Fibroblast of pulmonary artery (primary cell): ENCODE results near the gene NETO2.

ENCODE experiments used
- DNase-seq: peaks from one replicate; pipeline ENCODE4 v3.0.0-alpha.2; 2010; ENCODE audit warnings: low read depth
- H3K4me3 ChIP-seq: replicated peaks from 2 replicates; pipeline ENCODE4 v1.5.1; 2011; ENCODE audit warnings: low read depth, mild to moderate bottlenecking, control low read depth, low read length, moderate library complexity
- TF ChIP-seq, protein P1 (sequence below): IDR thresholded peaks from 2 replicates; pipeline ENCODE4 v1.5.1; 2011; ENCODE audit warnings: mild to moderate bottlenecking, control low read depth, low read length, inconsistent platforms; ENCODE audit errors: missing control alignments

NETO2 gene

DNA sequence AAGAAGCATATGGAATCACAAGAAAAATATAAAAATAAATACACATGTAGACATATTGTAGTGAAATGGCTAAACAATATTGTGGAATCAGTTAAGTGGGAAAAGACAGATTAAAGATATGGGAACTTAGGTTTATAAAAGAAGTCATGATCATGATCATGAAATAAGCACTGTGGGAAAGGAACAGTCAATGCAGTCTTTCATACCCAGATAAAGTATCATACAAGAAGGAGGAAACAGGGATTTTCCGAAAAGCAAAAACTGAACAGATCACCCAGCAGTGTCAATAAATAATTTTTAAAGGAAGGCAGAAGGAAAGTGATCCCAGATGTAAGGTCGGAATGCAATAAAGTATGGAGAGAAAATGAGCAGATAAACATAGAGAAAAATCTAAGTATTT lies 71.6 kb downstream of the NETO2 start:
- no peak overlapping the region for H3K4me3 ChIP-seq
- DNase-seq: no peak
- TF ChIP-seq, protein P1, sequence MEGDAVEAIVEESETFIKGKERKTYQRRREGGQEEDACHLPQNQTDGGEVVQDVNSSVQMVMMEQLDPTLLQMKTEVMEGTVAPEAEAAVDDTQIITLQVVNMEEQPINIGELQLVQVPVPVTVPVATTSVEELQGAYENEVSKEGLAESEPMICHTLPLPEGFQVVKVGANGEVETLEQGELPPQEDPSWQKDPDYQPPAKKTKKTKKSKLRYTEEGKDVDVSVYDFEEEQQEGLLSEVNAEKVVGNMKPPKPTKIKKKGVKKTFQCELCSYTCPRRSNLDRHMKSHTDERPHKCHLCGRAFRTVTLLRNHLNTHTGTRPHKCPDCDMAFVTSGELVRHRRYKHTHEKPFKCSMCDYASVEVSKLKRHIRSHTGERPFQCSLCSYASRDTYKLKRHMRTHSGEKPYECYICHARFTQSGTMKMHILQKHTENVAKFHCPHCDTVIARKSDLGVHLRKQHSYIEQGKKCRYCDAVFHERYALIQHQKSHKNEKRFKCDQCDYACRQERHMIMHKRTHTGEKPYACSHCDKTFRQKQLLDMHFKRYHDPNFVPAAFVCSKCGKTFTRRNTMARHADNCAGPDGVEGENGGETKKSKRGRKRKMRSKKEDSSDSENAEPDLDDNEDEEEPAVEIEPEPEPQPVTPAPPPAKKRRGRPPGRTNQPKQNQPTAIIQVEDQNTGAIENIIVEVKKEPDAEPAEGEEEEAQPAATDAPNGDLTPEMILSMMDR: no peak

DNA sequence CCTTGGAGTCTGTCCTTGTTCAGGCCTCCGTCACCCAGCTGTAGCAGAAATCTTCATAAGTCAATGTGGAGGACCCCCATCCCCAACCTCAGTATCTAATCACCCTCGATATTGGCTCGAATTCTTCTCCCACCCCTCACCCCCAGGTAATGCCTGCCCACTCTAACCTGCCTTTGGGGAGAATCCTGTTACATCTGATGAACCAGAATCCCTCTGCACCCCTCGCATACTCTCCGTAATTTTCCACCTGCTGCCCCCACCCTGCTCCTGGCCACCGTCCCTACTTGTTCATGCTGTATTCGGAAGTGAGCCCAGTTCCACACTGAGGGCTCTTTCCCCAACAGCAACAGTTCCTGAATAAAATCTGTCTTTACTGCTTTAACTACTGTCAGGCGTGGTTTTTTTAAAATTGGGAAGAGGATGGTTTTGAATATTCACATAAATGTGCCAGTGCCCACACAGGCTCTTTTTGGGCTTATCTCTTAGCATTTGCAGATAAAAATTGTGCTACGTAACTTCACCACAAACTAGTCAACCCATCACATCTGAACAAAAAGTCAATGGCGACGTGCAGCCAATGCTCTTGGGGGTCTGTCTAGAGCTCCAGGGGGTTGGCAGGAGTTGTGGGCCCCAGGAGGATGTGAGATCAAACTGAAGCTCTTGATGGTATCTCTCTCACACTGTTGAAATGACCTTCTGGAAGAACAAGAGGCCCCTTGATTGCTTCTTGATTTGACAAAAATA lies 73.7 kb downstream of the NETO2 start:
- no peak for DNase-seq
- TF ChIP-seq, protein P1: no peak
- H3K4me3 ChIP-seq: no peak overlapping the region

DNA sequence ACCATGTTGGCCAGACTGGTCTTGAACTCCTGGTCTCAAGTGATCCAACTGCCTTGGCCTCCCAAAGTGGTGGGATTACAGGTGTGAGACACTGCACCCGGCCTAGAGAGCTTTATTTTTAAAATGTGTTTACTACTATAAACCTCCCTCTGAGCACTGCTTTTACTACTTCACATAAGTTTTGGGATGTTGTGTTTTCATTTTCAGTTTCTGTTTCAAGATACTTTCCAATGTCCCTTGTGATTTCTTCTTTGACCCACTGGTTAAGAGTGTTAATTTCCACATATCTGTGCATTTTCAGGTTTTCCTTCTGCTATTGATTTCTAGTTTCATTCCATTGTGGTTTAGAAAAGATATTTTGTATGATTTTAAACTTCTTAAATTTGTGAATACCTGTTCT lies 74.4 kb downstream of the NETO2 start:
- DNase-seq: no peak
- TF ChIP-seq, protein P1: no peak
- no peak overlapping the region for H3K4me3 ChIP-seq

DNA sequence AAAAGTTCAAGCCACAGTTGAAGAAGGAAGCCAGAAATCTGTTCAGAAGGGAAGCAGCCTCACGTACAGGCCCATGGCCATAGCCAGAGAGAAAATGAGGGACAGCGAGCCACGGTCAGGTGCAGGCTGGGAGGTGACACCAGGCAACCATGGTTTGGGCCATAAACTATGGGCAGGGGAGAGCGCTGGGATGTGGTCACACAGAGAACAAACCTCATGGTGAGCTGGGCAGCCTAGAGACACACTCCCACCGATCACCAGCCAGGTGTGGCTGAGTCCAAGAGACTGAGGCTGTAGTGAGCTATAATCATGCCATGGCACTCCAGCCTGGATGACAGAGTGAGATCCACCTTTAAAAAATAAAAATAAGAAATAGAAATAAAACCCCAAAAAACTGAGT lies 76.5 kb downstream of the NETO2 start:
- TF ChIP-seq, protein P1: no peak
- H3K4me3 ChIP-seq: no peak overlapping the region
- DNase-seq: no peak

DNA sequence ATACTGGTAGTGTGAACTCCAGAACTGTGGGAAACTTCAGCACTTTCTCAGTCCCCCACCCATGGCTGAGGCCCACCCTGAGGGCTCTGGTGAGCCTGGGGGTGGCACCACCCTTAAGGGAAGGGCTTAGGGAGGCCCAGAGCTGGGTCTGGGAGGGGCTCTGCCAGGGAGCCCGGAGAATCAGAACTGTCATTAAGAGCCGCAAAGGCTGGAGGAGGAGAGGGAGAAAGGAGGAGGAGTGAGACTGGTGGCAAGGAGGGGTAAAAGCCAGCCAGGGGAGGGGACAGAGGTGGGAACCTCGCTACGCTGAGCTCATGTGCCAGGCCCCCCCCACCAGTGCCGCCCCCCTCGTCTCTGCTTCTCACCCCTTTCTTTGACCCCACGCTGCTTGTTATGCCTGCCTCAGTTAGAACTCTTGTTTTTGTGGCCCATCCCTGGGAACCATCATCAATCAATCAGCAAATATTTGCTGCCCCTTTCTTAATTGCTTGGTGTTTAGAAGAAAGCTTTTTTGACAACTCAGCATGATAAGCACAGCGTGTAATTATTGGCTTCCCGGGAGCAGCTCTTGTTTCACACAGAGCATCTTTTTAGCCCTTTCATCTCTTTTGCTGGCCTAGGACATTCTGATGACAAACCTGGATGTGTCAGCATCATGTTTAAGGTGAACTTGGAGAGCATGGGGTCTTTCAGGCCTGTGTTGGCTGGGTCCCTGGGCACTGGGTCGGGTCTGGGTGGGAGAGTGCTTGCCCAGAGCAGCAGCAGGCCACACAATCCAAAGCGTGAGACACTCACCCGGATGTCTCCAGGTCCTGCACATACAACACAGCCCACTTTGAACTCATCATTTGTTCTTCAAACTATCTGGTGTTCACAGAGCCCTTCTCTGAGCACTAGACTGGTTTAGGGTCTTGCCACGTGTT lies 77.7 kb downstream of the NETO2 start:
- no peak for DNase-seq
- H3K4me3 ChIP-seq: no peak overlapping the region
- TF ChIP-seq, protein P1: no peak

DNA sequence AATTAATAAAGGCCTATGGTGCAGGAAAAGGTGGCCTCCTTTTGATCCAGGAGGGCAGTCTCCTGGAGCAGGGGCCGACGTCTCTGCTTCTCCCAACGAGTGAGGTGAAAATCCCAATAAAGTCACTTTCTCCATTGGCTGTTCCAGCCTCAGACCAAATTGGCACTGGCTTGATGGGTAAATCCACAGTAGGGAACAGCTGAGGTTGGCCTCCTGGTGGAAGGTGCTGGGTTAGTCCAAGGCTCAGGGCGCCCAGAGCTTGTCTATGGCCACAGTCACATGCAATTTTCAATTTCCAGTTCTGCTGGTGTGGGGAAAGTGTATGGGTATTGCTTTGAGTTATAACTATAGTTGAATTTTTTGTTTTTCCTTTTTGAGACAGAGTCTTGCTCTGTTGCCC lies 79.0 kb downstream of the NETO2 start:
- TF ChIP-seq, protein P1: no peak
- no peak for DNase-seq
- no peak overlapping the region for H3K4me3 ChIP-seq
